HepG2 (cell line): ENCODE data around the gene LOXL3. TPM values are rescaled to one million over a fixed set of nuclear protein-coding genes. Genes with fewer than 3 reads are reported as not detected.
A peak's percentile ranks its signal among the peaks of the same experiment; 100 is the strongest.

Experiments
- BRD4 ChIP-seq: sonication (generic); formaldehyde crosslinking; IDR thresholded peaks from 2 replicates; pipeline ENCODE4 v1.4.0; 2020; ENCODE audit warnings: missing genetic modification reagents
- DPF2 ChIP-seq: sonication (generic); formaldehyde crosslinking; IDR thresholded peaks from 2 replicates; pipeline ENCODE4 v1.4.0; 2020; ENCODE audit warnings: mild to moderate bottlenecking, low read depth, missing genetic modification reagents, borderline replicate concordance
- EEA1 ChIP-seq: sonication (generic); formaldehyde crosslinking; IDR thresholded peaks from 2 replicates; pipeline ENCODE4 v1.5.1; 2020; ENCODE audit warnings: mild to moderate bottlenecking, missing genetic modification reagents, borderline replicate concordance
- IRF2 ChIP-seq: IDR thresholded peaks from 2 replicates; pipeline ENCODE4 v1.6.1; 2018; ENCODE audit warnings: missing genetic modification reagents, missing compliant biosample characterization
- KLF15 ChIP-seq: sonication (generic); formaldehyde crosslinking; IDR thresholded peaks from 2 replicates; pipeline ENCODE4 v1.8.1; 2023; ENCODE audit warnings: borderline replicate concordance, mild to moderate bottlenecking, inconsistent platforms, missing genetic modification reagents, mixed read lengths
- MAFG ChIP-seq: sonication (generic); formaldehyde crosslinking; IDR thresholded peaks from 2 replicates; pipeline ENCODE4 v1.5.1; 2020; ENCODE audit warnings: mild to moderate bottlenecking, missing genetic modification reagents
- MED1 ChIP-seq: sonication (generic); formaldehyde crosslinking; IDR thresholded peaks from 2 replicates; pipeline ENCODE4 v1.4.0; 2020; ENCODE audit warnings: missing genetic modification reagents
- POLR2AphosphoS5 ChIP-seq: IDR thresholded peaks from 2 replicates; pipeline ENCODE4 v1.6.1; 2012; ENCODE audit warnings: low read depth, low read length
- SP5 ChIP-seq: IDR thresholded peaks from 2 replicates; pipeline ENCODE4 v1.6.1; 2016; ENCODE audit warnings: low read depth, borderline replicate concordance
- SYNCRIP ChIP-seq: fragments of 200-400 bp; formaldehyde crosslinking; IDR thresholded peaks from 2 replicates; pipeline ENCODE4 v1.6.1; 2018; ENCODE audit warnings: mild to moderate bottlenecking, low read depth, low read length; ENCODE audit not compliant: insufficient read depth
- YY1 ChIP-seq: IDR thresholded peaks from 2 replicates; pipeline ENCODE4 v1.6.1; 2011; ENCODE audit warnings: low read length, low read depth, moderate library complexity, mild to moderate bottlenecking; ENCODE audit not compliant: insufficient read depth, insufficient replicate concordance
- ZFP82 ChIP-seq: sonication (generic); formaldehyde crosslinking; IDR thresholded peaks from 2 replicates; pipeline ENCODE4 v1.5.1; 2020; ENCODE audit warnings: mild to moderate bottlenecking, missing genetic modification reagents, borderline replicate concordance
- ZNF329 ChIP-seq: sonication (generic); formaldehyde crosslinking; IDR thresholded peaks from 2 replicates; pipeline ENCODE4 v1.9.0; 2021; ENCODE audit warnings: low read depth, mild to moderate bottlenecking, missing genetic modification reagents
- ZSCAN29 ChIP-seq: sonication (generic); formaldehyde crosslinking; conservative IDR thresholded peaks from 2 replicates; pipeline ENCODE4 v1.4.0; 2020; ENCODE audit warnings: mild to moderate bottlenecking, missing genetic modification reagents
- polyA plus RNA-seq, 8 experiments: library from polyadenylated mRNA; depleted of rRNA in 3 of 8; stranded (reverse) in 7 of 8; unstranded in 1 of 8; fragments of >200 nt; fragmentation: Illumina TruSeq in 4 of 8; extraction: Trizol in 4 of 8; gene quantifications; 2 replicates each; pipeline versions ENCODE4 v1.2.1 to v1.2.3, GENCODE V29; 2011 to 2016; ENCODE audit warnings: low read depth in 4 of 8, missing spikeins in 1 of 8, mixed read lengths in 1 of 8; ENCODE audit not compliant: insufficient read depth in 1 of 8
- total RNA-seq, 5 experiments: library from RNA; depleted of rRNA; stranded (reverse); fragments of >200 nt; fragmentation: Illumina TruSeq; extraction: Trizol; gene quantifications; 2 replicates each; pipeline ENCODE4 v1.2.3, GENCODE V29; 2016; ENCODE audit warnings: low read depth in 1 of 5
- TF ChIP-seq, protein P1 (sequence below): sonication (generic); formaldehyde crosslinking; IDR thresholded peaks from 2 replicates; pipeline ENCODE4 v1.8.1; 2022; ENCODE audit warnings: low read depth, mild to moderate bottlenecking, missing genetic modification reagents
- TF ChIP-seq, protein P2 (sequence below): sonication (generic); formaldehyde crosslinking; conservative IDR thresholded peaks from 2 replicates; pipeline ENCODE4 v1.4.0; 2020; ENCODE audit warnings: missing genetic modification reagents
- TF ChIP-seq, protein P3 (sequence below): sonication (generic); formaldehyde crosslinking; IDR thresholded peaks from 2 replicates; pipeline ENCODE4 v1.5.0; 2020; ENCODE audit warnings: mild to moderate bottlenecking, missing genetic modification reagents, borderline replicate concordance
- TF ChIP-seq, protein P4 (sequence below): sonication (generic); formaldehyde crosslinking; IDR thresholded peaks from 2 replicates; pipeline ENCODE4 v1.4.0; 2020; ENCODE audit warnings: mild to moderate bottlenecking, missing genetic modification reagents
- TF ChIP-seq, protein P5 (sequence below): sonication (generic); formaldehyde crosslinking; IDR thresholded peaks from 2 replicates; pipeline ENCODE4 v1.5.0; 2020; ENCODE audit warnings: mild to moderate bottlenecking, low read depth, missing genetic modification reagents, borderline replicate concordance

Gene LOXL3
- total and polyA plus RNA-seq, 2 of the 13 experiments (the other 11 are each of a cell fraction or from before 2014, with no cell fraction given) = 0.55 to 6.5 TPM

DNA sequence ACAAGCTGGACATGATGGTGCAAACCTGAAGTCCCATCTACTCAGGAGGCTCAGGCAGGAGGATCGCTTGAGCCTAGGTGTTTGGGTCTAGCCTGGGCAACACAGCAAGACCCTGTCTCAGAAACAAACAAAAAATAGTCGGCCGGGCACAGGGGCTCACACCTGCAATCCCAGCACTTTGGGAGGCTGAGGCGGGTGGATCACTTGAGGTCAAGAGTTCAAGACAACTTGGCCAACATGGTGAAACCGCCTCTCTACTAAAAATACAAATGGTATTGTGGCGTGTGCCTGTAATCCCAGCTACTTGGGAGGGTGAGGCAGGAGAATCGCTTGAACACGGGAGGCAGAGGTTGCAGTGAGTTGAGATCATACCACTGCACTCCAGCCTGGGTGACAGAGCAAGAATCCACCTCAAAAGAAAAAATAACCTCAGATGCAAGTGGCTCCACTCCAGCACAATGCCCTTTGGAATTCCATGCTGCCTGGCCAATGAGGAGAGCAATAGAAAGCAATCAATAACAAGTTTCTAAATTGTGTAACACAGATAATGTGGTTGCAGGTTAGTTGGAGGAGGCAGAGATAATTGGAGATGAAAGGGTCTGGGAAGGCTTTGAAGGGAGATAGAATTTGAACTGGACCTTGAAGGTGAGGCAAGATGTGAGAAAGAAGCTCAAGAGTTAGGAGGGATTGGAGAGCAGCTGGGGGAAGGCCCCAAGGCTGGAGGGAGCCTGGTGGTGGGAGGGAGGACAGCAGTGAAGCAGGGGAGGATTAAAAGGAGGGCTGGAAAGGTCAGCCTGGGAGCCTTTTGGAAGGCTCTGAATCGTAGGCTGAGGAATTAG lies 64.9 kb downstream of the LOXL3 start (continued):
- TF ChIP-seq, protein P1, sequence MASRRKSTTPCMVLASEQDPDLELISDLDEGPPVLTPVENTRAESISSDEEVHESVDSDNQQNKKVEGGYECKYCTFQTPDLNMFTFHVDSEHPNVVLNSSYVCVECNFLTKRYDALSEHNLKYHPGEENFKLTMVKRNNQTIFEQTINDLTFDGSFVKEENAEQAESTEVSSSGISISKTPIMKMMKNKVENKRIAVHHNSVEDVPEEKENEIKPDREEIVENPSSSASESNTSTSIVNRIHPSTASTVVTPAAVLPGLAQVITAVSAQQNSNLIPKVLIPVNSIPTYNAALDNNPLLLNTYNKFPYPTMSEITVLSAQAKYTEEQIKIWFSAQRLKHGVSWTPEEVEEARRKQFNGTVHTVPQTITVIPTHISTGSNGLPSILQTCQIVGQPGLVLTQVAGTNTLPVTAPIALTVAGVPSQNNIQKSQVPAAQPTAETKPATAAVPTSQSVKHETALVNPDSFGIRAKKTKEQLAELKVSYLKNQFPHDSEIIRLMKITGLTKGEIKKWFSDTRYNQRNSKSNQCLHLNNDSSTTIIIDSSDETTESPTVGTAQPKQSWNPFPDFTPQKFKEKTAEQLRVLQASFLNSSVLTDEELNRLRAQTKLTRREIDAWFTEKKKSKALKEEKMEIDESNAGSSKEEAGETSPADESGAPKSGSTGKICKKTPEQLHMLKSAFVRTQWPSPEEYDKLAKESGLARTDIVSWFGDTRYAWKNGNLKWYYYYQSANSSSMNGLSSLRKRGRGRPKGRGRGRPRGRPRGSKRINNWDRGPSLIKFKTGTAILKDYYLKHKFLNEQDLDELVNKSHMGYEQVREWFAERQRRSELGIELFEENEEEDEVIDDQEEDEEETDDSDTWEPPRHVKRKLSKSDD (CRISPR knock-in tag) = no peak
- TF ChIP-seq MAFG (CRISPR knock-in tag) (no peak), KLF15 (CRISPR knock-in tag) (no peak), ZFP82 (CRISPR knock-in tag) (no peak), ZNF329 (CRISPR knock-in tag) (no peak), BRD4 (CRISPR knock-in tag) (no peak), MED1 (CRISPR knock-in tag) (peak; percentile 66), YY1 (no peak), IRF2 (CRISPR knock-in tag) (peak; percentile 59), SP5 (CRISPR knock-in tag) (peak; percentile 28; the same call in 1 of the 2 replicates), EEA1 (CRISPR knock-in tag) (no peak), DPF2 (peak; percentile 83), ZSCAN29 (no peak), SYNCRIP (no peak), POLR2AphosphoS5 (peak; percentile 51)
- TF ChIP-seq, protein P2, sequence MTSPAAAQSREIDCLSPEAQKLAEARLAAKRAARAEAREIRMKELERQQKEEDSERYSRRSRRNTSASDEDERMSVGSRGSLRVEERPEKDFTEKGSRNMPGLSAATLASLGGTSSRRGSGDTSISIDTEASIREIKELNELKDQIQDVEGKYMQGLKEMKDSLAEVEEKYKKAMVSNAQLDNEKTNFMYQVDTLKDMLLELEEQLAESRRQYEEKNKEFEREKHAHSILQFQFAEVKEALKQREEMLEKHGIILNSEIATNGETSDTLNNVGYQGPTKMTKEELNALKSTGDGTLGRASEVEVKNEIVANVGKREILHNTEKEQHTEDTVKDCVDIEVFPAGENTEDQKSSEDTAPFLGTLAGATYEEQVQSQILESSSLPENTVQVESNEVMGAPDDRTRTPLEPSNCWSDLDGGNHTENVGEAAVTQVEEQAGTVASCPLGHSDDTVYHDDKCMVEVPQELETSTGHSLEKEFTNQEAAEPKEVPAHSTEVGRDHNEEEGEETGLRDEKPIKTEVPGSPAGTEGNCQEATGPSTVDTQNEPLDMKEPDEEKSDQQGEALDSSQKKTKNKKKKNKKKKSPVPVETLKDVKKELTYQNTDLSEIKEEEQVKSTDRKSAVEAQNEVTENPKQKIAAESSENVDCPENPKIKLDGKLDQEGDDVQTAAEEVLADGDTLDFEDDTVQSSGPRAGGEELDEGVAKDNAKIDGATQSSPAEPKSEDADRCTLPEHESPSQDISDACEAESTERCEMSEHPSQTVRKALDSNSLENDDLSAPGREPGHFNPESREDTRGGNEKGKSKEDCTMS (CRISPR knock-in tag) = no peak
- TF ChIP-seq, protein P3, sequence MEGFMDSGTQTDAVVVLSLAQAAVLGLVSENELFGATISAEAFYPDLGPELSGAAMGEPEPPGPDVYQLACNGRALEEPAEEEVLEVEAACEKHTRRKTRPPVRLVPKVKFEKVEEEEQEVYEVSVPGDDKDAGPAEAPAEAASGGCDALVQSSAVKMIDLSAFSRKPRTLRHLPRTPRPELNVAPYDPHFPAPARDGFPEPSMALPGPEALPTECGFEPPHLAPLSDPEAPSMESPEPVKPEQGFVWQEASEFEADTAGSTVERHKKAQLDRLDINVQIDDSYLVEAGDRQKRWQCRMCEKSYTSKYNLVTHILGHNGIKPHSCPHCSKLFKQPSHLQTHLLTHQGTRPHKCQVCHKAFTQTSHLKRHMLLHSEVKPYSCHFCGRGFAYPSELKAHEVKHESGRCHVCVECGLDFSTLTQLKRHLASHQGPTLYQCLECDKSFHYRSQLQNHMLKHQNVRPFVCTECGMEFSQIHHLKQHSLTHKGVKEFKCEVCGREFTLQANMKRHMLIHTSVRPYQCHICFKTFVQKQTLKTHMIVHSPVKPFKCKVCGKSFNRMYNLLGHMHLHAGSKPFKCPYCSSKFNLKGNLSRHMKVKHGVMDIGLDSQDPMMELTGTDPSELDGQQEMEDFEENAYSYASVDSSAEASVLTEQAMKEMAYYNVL (CRISPR knock-in tag) = peak; percentile 76; the same call in 1 of the 2 replicates
- TF ChIP-seq, protein P4, sequence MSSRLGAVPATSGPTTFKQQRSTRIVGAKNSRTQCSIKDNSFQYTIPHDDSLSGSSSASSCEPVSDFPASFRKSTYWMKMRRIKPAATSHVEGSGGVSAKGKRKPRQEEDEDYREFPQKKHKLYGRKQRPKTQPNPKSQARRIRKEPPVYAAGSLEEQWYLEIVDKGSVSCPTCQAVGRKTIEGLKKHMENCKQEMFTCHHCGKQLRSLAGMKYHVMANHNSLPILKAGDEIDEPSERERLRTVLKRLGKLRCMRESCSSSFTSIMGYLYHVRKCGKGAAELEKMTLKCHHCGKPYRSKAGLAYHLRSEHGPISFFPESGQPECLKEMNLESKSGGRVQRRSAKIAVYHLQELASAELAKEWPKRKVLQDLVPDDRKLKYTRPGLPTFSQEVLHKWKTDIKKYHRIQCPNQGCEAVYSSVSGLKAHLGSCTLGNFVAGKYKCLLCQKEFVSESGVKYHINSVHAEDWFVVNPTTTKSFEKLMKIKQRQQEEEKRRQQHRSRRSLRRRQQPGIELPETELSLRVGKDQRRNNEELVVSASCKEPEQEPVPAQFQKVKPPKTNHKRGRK = no peak
- TF ChIP-seq, protein P5, sequence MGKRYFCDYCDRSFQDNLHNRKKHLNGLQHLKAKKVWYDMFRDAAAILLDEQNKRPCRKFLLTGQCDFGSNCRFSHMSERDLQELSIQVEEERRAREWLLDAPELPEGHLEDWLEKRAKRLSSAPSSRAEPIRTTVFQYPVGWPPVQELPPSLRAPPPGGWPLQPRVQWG (CRISPR knock-in tag) = no peak
